HG02588 (cell line): ENCODE data around the gene PFDN6.

Experiments
- ATAC-seq: cut with Tn5 transposase; IDR thresholded peaks from one replicate; pipeline ENCODE4 v1.9.1; 2021; ENCODE audit warnings: mild to moderate bottlenecking, moderate library complexity; ENCODE audit not compliant: unreplicated experiment

The PFDN6 gene

GRCh38 chr6:33315793-33316602 is 26.6 kb downstream of the PFDN6 start:
- no peak for ATAC-seq

- ATAC-seq: no peak
Measured at GRCh38 chr6:33316603-33317418, 27.4 kb downstream of the PFDN6 start.

GRCh38 chr6:33317419-33317668 is 27.9 kb downstream of the PFDN6 start:
- ATAC-seq: no peak

GRCh38 chr6:33317669-33318425 is 28.4 kb downstream of the PFDN6 start, which contains the start of gene ZBTB22:
ZBTB22 (minus strand) TSS chr6:33317744; CDS start chr6:33316916, 828 bp downstream.
- peak; percentile 44 for ATAC-seq

GRCh38 chr6:33318426-33319073 is 29.1 kb downstream of the PFDN6 start:
- ATAC-seq: no peak

- no peak for ATAC-seq
Measured at GRCh38 chr6:33319939-33320314, 30.5 kb downstream of the PFDN6 start.

- no peak for ATAC-seq
Measured at GRCh38 chr6:33320315-33321181, 31.1 kb downstream of the PFDN6 start.

- no peak for ATAC-seq
Measured at GRCh38 chr6:33321227-33321626, 31.8 kb downstream of the PFDN6 start.

GRCh38 chr6:33323623-33323948 is 34.2 kb downstream of the PFDN6 start:
- ATAC-seq: no peak

- ATAC-seq: no peak
Measured at GRCh38 chr6:33324125-33324524, 34.7 kb downstream of the PFDN6 start.

- ATAC-seq: no peak
Measured at GRCh38 chr6:33329058-33329457, 39.7 kb downstream of the PFDN6 start.

- no peak for ATAC-seq
Measured at GRCh38 chr6:33330736-33331135, 41.3 kb downstream of the PFDN6 start.

GRCh38 chr6:33333666-33334065 is 44.3 kb downstream of the PFDN6 start:
- no peak for ATAC-seq

- ATAC-seq: no peak
Measured at GRCh38 chr6:33335916-33336315, 46.5 kb downstream of the PFDN6 start.

GRCh38 chr6:33336495-33336894 is 47.1 kb downstream of the PFDN6 start:
- ATAC-seq: no peak

GRCh38 chr6:33339193-33339592 is 49.8 kb downstream of the PFDN6 start:
- ATAC-seq: no peak
